Calu3 (cell line): ENCODE results near the gene MYO1C. TPM values are rescaled to one million over a fixed set of nuclear protein-coding genes. Genes with fewer than 3 reads are reported as not detected.

Experiments used
- BruUV-seq: library from RNA; stranded (reverse); fragments of 400-500 nt; replicated peaks from 2 replicates; lab custom pipeline; 2021; lab: Mats Ljungman, UMichigan
- CTCF ChIA-PET: fragments of 300-600 bp; sonication (Branson Sonifier 250); formaldehyde crosslinking; loops from one replicate; lab custom pipeline; 2022; ENCODE audit warnings: antibody characterized with exemption; lab: Charles Lee
- DNase-seq: peaks from one replicate; pipeline ENCODE4 v3.0.0; 2022
- H3K27ac Mint-ChIP-seq: one replicate; pipeline ENCODE4 v1.8.0; 2022; ENCODE audit warnings: mixed read lengths; ENCODE audit not compliant: unreplicated experiment
- H3K27me3 Mint-ChIP-seq: one replicate; pipeline ENCODE4 v1.8.0; 2022; ENCODE audit warnings: mixed read lengths; ENCODE audit not compliant: unreplicated experiment
- H3K36me3 Mint-ChIP-seq: one replicate; pipeline ENCODE4 v1.8.0; 2022; ENCODE audit warnings: mild to moderate bottlenecking, moderate library complexity, mixed read lengths; ENCODE audit not compliant: insufficient read depth, unreplicated experiment
- H3K4me1 Mint-ChIP-seq: one replicate; pipeline ENCODE4 v1.8.0; 2022; ENCODE audit warnings: mild to moderate bottlenecking, low read depth, mixed read lengths; ENCODE audit not compliant: unreplicated experiment
- H3K4me3 Mint-ChIP-seq: one replicate; pipeline ENCODE4 v1.8.0; 2022; ENCODE audit warnings: mild to moderate bottlenecking, low read depth, moderate library complexity, mixed read lengths; ENCODE audit not compliant: unreplicated experiment
- H3K9me3 Mint-ChIP-seq: one replicate; pipeline ENCODE4 v1.8.0; 2022; ENCODE audit warnings: low read depth, mixed read lengths; ENCODE audit not compliant: unreplicated experiment
- CTCF ChIP-seq: fragments of 200-600 bp; IDR thresholded peaks from one replicate; pipeline ENCODE4 v1.8.0; 2022; ENCODE audit warnings: antibody characterized with exemption; ENCODE audit not compliant: unreplicated experiment
- intact Hi-C: fragments of 100-400 bp; cut with micrococcal nuclease; formaldehyde crosslinking; loops from one replicate; pipeline ENCODE4 v1.10.0; 2022; ENCODE audit not compliant: unreplicated experiment
- total RNA-seq: library from RNA; stranded (reverse); gene quantifications from 2 replicates; pipeline ENCODE4 v1.2.3, GENCODE V29; 2022

Gene MYO1C
- total RNA-seq, 1 experiment from 2014 or later, result 117 TPM

- no peak for DNase-seq
- H3K9me3 Mint-ChIP-seq, result no peaks in the 10 kb centered on the region
- H3K27ac Mint-ChIP-seq, result no peak overlapping the region
- no peak overlapping the region for H3K4me3 Mint-ChIP-seq
- BruUV-seq, result no TSS peak
- CTCF ChIA-PET, result no interaction called here
- peaks cover 46% of the 10 kb centered on the region for H3K36me3 Mint-ChIP-seq
- TF ChIP-seq CTCF, result no peak
- intact Hi-C loops, result no loop called here
- no peaks in the 10 kb centered on the region for H3K27me3 Mint-ChIP-seq
- no peaks in the 10 kb centered on the region for H3K4me1 Mint-ChIP-seq
Measured at GRCh38 chr17:1470071-1470754, 22.3 kb downstream of the MYO1C start.

DNA sequence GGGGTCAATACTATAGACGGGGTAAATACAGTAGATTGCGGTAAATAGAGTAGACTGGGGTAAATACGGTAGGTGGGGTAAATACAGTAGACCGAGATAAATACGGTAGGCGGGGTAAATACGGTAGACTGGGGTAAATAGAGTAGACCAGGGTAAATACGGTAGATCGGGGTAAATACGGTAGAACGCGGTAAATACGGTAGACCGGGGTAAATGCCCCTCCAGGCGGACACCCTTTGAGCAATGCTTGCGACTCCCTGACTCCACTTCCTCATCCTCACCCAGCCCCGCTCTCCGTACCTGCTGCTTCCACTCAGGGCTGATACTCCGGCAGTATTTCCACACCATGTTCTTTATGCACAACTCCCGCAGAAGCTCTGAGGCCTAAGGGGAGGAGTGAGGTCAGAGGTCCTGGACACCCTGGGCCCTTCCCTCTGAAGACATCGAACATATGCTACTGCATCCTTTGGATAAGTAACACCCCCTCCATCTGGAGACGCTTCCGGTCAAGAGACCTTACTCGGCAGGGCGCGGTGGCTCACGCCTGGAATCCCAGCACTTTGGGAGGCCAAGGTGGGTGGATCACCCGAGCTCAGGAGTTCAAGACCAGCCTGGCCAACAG lies 23.1 kb downstream of the MYO1C start:
- Mint-ChIP-seq H3K4me1 (no peaks in the 10 kb centered on the region), H3K9me3 (no peaks in the 10 kb centered on the region), H3K4me3 (no peak overlapping the region), H3K27me3 (no peaks in the 10 kb centered on the region), H3K27ac (no peak overlapping the region), H3K36me3 (peaks cover 47% of the 10 kb centered on the region)
- no peak for TF ChIP-seq CTCF
- intact Hi-C loops, result no loop called here
- CTCF ChIA-PET, result no interaction called here
- no TSS peak for BruUV-seq
- DNase-seq, result no peak

DNA sequence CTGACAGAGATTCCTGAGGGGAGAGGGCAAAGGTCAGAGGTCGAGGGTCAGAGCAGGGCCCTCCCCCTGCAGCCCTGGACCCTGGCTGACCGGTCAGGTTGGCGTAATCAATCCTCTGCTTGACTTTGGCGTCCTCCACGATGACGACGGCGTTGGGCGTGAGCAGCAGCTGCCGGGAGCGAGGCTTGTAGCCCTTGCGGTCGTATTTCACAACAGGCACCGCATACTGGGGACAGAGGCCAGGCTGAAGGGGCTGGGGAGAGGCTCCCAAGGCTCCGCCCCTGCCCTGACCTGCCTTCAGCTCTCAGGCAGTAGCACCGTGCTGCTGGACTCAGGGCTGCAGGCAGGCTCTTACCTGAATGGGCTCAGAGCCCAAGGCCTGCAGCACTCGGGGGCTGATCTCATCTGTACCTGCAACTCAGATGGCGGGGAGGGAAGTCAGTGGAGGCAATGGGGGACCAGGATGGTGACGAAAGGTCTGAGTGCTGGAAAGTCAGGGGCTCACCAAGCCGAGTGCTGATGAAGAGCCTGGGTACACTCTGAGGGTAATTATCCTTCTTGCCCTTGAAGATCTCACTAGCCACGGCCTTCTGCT lies 24.5 kb downstream of the MYO1C start:
- Mint-ChIP-seq H3K27ac (no peak overlapping the region), H3K27me3 (no peaks in the 10 kb centered on the region), H3K4me1 (no peaks in the 10 kb centered on the region), H3K9me3 (no peaks in the 10 kb centered on the region), H3K4me3 (no peak overlapping the region), H3K36me3 (peaks cover 56% of the 10 kb centered on the region)
- no TSS peak for BruUV-seq
- CTCF ChIA-PET, result no interaction called here
- no peak for TF ChIP-seq CTCF
- intact Hi-C loops, result no loop called here
- no peak for DNase-seq

DNA sequence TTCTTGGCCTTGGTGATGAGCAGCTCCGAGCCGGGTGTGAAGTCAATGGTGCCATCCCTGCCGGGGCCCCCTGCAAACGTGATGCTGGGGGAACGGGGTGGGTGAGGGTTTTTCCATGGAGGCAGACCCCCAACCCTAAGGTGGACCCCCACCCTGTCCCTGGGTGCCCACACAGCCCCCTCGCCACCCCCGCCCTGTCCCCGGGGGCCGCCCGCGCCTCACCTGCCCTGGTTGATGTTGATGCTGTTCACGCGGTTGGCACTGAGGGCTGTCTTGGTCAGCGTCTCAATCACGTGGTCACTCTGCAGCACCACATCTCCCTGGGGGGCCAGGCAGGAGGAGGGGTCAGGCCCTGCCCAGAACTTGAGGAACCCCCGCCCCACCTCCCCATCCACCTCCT lies 25.2 kb downstream of the MYO1C start:
- no peak for TF ChIP-seq CTCF
- H3K4me1 Mint-ChIP-seq, result no peaks in the 10 kb centered on the region
- no peak overlapping the region for H3K4me3 Mint-ChIP-seq
- peaks cover 56% of the 10 kb centered on the region for H3K36me3 Mint-ChIP-seq
- no TSS peak for BruUV-seq
- no peaks in the 10 kb centered on the region for H3K27me3 Mint-ChIP-seq
- no peak overlapping the region for H3K27ac Mint-ChIP-seq
- no peak for DNase-seq
- intact Hi-C loops, result no loop called here
- CTCF ChIA-PET, result no interaction called here
- H3K9me3 Mint-ChIP-seq, result no peaks in the 10 kb centered on the region
